ENCODE data around the gene COL6A2.
"Not testable (repeated sequence)": the region's sequence is repeated elsewhere in the genome, so short reads cannot be mapped to it uniquely, and the experiment has no call there.

COL6A2 gene

DNA sequence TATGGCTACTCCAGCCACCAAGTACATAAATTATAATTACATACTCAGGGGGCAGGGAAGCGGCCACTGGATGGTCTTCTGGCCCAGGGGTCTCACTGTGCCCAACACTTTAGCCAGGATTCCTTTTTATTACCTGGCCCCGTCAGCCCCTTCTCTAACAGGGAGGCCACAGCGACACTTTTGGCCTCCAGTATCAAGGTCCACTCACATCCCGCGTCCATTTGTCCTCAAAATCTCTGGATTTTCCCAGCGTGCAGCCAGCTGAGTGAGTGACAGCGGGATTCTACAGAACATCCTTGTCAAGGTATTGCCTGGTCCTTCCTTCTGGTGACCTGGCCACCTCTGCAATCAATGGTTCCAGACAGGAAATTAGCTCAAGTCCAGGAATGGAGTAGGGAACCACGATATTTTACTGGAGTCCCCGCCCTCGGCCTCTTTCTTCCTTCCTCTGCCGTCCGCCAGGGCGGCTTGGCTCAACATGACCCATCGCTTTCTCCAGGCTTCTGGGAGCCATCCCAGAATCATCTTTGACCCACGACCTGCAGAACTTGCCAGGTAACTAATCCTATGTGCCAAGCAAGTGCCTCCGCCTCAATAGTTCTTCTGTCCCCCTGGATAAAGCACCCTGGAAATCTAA is 2.7 kb upstream of the COL6A2 start:
- DNase-seq, result no peak

- no peak for DNase-seq
These were observed 1.9 kb upstream of the COL6A2 start for GRCh38 chr21:46095814-46096595.

DNA sequence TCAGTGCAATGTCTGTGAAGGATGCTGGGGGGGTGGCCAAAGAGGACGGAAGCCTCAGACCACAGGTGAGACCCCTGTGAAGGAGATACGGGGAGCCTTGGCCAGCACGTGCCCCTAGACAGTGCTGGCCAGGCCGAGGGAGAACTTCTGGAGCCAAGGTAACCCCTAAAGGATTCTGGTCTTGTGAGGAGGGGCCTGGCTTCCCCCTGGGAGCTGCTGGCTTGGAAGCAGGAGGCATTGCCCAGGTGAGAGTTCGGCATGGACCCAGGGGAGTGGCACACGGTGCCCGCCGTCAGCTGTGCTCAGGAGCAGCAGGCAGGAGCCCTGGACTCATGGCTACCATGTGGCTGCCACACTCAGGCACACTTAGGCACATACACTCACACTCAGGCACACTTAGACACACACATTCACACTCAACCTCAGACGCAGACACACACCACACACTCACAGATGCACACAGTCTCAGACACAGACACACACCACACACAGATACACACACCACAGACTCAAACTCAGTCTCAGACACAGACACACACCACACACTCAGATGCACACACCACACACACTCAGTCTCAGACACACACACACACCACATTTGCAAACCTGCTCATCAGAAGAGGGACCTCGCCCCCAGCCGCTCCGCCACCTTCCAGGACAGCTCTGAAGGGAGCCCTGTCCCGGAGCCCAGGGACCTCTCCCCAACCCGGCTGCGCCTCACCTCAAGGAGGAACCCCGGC is 1.1 kb upstream of the COL6A2 start:
- no peak for DNase-seq

DNA sequence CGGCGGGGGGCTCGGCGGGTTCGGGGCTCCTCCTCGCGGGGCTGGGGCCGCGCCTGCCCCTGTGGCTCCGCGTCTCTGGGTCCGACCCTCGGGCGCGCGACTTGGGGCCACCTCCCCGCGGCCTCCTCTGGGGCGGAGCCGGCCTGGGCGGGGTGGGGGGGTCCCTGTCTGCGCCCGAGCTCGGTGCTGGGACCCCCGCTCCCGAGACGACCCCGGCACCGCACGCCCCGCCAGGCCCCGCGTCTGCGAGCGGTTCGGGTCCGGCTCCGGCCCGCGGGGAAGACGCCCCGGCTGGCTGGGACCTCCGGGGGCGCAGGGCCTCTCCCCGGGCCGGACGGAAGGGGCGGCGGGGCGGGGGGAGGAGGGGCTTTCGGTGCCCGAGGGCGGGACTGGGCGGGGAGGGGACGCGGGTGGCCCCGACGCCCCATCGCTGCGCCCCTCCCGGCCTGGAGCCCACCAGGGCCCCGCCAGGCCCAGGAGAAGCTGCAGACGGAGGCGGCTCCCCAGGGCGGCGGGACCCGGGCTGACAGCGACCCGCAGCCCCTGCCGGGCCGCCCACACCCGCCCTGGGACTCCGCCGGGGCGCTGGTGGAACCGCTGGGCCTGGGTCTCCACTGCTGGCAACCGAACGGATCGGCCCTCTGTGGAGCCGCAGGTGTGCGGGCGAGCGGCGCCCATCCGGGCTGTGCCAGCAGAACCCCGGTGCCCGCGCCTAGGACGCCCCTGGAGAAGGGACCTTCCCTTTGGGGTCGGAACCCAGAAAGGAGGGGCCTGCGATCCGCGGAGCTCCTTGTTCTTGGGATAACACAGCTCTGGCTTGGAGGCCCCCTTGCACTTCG is 610 bp downstream of the COL6A2 start:
- no peak for DNase-seq

DNA sequence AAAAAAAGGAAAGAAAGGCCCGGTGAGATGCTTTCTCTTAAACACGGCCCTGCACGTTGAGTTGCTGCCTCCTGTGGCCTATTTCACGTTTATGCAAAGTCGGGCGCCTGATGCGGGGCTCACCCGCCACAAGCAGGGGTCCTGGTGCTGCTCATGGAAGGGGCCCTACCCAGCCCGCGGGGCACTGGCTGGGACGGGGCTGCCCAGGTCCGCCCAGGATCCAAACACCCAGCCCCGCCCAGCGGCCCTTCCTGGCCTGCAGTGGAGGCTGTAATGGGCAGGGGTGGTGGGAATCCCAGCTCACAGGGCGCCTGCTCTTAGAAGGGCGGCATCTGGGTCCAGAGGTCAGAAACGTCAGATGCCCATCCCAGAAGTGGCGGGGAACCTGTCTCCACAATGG is 1.6 kb downstream of the COL6A2 start:
- DNase-seq, result no peak

GRCh38 chr21:46100020-46100419 is 2.1 kb downstream of the COL6A2 start:
- no peak for DNase-seq

GRCh38 chr21:46100426-46100825 is 2.5 kb downstream of the COL6A2 start:
- DNase-seq, result no peak

- no peak for DNase-seq
These were observed 3.0 kb downstream of the COL6A2 start for GRCh38 chr21:46100906-46101305.

GRCh38 chr21:46104104-46104503 is 6.2 kb downstream of the COL6A2 start:
- DNase-seq, result no peak

DNA sequence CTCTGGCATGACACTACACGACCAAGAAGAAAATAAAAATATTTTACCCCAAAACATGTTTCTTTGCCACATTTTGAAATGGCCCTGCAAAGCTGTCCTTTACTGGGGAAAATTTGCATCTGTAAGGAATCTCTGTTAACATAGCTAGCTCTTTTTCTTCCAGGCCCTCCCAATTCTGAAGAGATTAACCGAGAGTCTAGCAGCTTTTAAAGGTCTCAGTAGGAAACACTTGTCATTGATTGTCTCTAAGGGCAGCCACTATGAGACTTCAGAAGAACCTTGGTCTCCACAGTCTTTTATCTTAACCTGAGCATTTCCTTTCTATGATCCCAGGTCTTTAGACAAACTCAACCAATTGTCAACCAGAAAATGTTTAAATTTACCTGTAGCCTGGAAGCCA is 9.5 kb downstream of the COL6A2 start:
- DNase-seq, result not testable (repeated sequence)

GRCh38 chr21:46108827-46109312 is 11.0 kb downstream of the COL6A2 start:
- no peak for DNase-seq

- DNase-seq, result no peak
These were observed 11.7 kb downstream of the COL6A2 start for GRCh38 chr21:46109313-46110221.

DNA sequence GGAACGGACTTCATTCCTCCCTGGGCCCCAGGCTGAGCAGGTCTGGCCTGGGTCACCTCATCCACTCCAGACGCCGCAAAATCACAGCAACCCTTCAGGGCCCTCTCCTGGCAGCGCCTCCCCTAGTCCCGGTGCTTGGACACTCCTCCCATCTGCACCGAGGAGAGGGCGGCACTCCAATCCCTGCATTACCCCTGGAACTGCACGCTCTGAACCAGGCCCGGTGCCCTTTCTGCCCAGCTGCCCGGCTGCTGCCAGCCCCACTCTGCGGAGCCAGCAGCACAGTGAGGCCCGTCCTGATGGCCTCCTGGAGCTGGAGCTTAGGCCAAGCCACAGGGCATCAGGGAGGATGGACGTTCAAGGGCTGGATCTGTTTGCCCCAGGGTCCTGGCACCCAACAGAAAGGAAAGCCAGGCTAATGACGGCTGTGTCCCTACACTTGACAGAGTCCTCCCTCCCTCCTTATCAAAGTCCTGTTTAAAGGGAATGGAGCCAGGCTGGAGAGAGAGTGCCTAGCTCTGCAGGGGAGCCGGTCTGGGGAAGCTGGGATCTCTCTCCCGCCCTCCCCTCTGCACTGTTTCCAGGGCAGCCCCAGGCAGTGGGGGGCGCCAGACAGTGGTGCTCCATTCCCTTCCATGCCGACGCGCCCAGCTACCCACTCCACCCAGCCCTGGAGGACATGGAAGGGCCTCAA is 12.7 kb downstream of the COL6A2 start:
- no peak for DNase-seq

DNA sequence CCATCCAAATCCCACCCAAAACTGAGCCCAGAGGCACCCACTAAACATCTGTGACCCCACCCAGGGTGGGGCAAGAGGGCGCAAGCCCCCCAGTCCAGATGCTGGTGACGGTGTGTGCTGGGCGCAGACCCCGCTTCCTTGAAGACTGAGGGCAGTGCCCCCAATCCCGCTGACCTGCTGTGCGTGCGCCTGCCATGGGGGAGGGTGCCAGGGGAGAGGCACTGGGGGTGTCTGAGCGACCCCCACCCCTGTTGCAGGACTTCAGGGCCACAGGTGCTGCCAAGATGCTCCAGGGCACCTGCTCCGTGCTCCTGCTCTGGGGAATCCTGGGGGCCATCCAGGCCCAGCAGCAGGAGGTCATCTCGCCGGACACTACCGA is 13.3 kb downstream of the COL6A2 start:
- no peak for DNase-seq

DNA sequence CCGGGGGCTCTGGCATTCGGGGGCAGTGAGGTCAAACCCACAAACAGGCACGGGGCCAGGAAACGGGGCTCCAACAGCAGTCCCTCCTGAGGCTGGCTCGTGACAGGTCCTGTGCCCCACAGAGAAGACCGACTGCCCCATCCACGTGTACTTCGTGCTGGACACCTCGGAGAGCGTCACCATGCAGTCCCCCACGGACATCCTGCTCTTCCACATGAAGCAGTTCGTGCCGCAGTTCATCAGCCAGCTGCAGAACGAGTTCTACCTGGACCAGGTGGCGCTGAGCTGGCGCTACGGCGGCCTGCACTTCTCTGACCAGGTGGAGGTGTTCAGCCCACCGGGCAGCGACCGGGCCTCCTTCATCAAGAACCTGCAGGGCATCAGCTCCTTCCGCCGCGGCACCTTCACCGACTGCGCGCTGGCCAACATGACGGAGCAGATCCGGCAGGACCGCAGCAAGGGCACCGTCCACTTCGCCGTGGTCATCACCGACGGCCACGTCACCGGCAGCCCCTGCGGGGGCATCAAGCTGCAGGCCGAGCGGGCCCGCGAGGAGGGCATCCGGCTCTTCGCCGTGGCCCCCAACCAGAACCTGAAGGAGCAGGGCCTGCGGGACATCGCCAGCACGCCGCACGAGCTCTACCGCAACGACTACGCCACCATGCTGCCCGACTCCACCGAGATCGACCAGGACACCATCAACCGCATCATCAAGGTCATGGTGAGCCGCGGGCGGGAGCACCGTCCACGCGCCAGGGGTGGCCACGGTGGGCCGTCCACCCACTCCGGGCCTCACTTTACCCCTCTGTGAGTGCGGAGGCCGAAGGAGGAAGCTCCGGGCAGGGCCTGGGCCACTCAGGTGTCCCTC is 14.2 kb downstream of the COL6A2 start:
- DNase-seq, result no peak

DNA sequence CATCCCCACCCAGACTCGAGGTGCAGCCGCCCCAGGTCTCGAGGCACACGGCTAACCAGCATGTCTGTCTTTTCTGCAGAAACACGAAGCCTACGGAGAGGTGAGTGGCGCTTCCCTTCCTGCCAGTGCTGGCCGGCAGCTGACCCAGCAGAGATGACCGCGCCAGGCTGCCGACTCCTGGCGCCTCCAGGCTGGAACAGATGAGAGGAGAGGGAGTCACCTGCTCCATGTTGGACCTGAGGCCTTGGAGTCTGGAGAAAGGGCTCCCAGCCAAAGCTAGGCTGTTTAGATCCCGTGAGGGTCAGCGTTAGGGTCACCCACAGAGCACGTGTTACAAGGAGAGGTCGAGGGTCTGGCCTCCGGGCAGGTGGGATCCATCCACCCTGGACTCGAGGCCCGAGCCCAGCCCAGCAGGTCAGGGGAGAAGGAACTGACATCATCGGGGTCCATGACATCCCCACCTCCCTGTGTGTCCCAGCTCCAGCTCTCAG is 14.9 kb downstream of the COL6A2 start:
- no peak for DNase-seq

GRCh38 chr21:46113497-46114176 is 15.7 kb downstream of the COL6A2 start:
- DNase-seq, result no peak

GRCh38 chr21:46114963-46115362 is 17.1 kb downstream of the COL6A2 start:
- no peak for DNase-seq

- DNase-seq, result no peak
These were observed 17.7 kb downstream of the COL6A2 start for GRCh38 chr21:46115441-46116188.
